Measurements from ENCODE around the gene DDC.
"Not testable (repeated sequence)": the region's sequence is repeated elsewhere in the genome, so short reads cannot be mapped to it uniquely, and the experiment has no call there.

The DDC gene

GRCh38 chr7:50584793-50585408 lies 19.7 kb upstream of the DDC start:
- TF ChIP-seq CTCF (IDR thresholded peaks at IDR 0.05; ENCODE audit: insufficient read depth, low read length, poor library complexity, severe bottlenecking) (no peak), EZH2phosphoT487 (conservative IDR thresholded peaks at IDR 0.05; ENCODE audit: low read length) (no peak)
- Histone ChIP-seq H3K9me3 (ENCODE audit: insufficient read depth, low read length) (no peaks in the 10 kb centered on the region), H3K79me2 (ENCODE audit: insufficient read depth, low read length) (no peaks in the 10 kb centered on the region), H3K9me2 (replicated peaks; ENCODE audit: insufficient read depth, low read length) (no peaks in the 10 kb centered on the region), H3K9ac (ENCODE audit: low read length) (no peak overlapping the region), H3K4me3 (ENCODE audit: insufficient read depth, low read length, poor library complexity, severe bottlenecking) (no peak overlapping the region), H2AFZ (ENCODE audit: low read depth, low read length, severe bottlenecking) (no peak overlapping the region), H3K4me2 (ENCODE audit: low read depth, low read length, poor library complexity, severe bottlenecking) (no peak overlapping the region), H4K20me1 (ENCODE audit: low read depth, low read length) (no peaks in the 10 kb centered on the region), H3K27ac (ENCODE audit: low read depth, low read length) (no peak overlapping the region), H3F3A (ENCODE audit: insufficient read depth) (no peaks in the 10 kb centered on the region), H3K27me3 (ENCODE audit: low read length) (no peaks in the 10 kb centered on the region), H3K36me3 (ENCODE audit: low read length) (no peaks in the 10 kb centered on the region)

- Histone ChIP-seq H4K20me1 (ENCODE audit: low read depth, low read length) (no peaks in the 10 kb centered on the region), H3K4me2 (ENCODE audit: low read depth, low read length, poor library complexity, severe bottlenecking) (no peak overlapping the region), H3K79me2 (ENCODE audit: insufficient read depth, low read length) (no peaks in the 10 kb centered on the region), H3K27me3 (ENCODE audit: low read length) (no peaks in the 10 kb centered on the region), H3K4me3 (ENCODE audit: insufficient read depth, low read length, poor library complexity, severe bottlenecking) (no peak overlapping the region), H3K27ac (ENCODE audit: low read depth, low read length) (no peak overlapping the region), H3K9me3 (ENCODE audit: insufficient read depth, low read length) (no peaks in the 10 kb centered on the region), H3K9me2 (replicated peaks; ENCODE audit: insufficient read depth, low read length) (no peaks in the 10 kb centered on the region), H2AFZ (ENCODE audit: low read depth, low read length, severe bottlenecking) (no peak overlapping the region), H3K9ac (ENCODE audit: low read length) (no peak overlapping the region), H3F3A (ENCODE audit: insufficient read depth) (no peaks in the 10 kb centered on the region), H3K36me3 (ENCODE audit: low read length) (no peaks in the 10 kb centered on the region)
- TF ChIP-seq CTCF (IDR thresholded peaks at IDR 0.05; ENCODE audit: insufficient read depth, low read length, poor library complexity, severe bottlenecking) (no peak), EZH2phosphoT487 (conservative IDR thresholded peaks at IDR 0.05; ENCODE audit: low read length) (no peak)
These were observed 19.2 kb upstream of the DDC start for GRCh38 chr7:50584386-50584785.

GRCh38 chr7:50583295-50583694 lies 18.1 kb upstream of the DDC start:
- not testable (repeated sequence) for H3K27me3 ChIP-seq (ENCODE audit: low read length); H3K4me3 ChIP-seq (ENCODE audit: insufficient read depth, low read length, poor library complexity, severe bottlenecking); H3K79me2 ChIP-seq (ENCODE audit: insufficient read depth, low read length); H2AFZ ChIP-seq (ENCODE audit: low read depth, low read length, severe bottlenecking); H3K9ac ChIP-seq (ENCODE audit: low read length); H3K9me3 ChIP-seq (ENCODE audit: insufficient read depth, low read length); H3K4me2 ChIP-seq (ENCODE audit: low read depth, low read length, poor library complexity, severe bottlenecking); H3F3A ChIP-seq (ENCODE audit: insufficient read depth); H4K20me1 ChIP-seq (ENCODE audit: low read depth, low read length); H3K27ac ChIP-seq (ENCODE audit: low read depth, low read length); H3K9me2 ChIP-seq (replicated peaks; ENCODE audit: insufficient read depth, low read length); H3K36me3 ChIP-seq (ENCODE audit: low read length)

GRCh38 chr7:50582271-50582670 lies 17.1 kb upstream of the DDC start:
- H3K27me3 ChIP-seq (ENCODE audit: low read length); H3K27ac ChIP-seq (ENCODE audit: low read depth, low read length); H3K36me3 ChIP-seq (ENCODE audit: low read length); H3K4me2 ChIP-seq (ENCODE audit: low read depth, low read length, poor library complexity, severe bottlenecking); H2AFZ ChIP-seq (ENCODE audit: low read depth, low read length, severe bottlenecking); H3K4me3 ChIP-seq (ENCODE audit: insufficient read depth, low read length, poor library complexity, severe bottlenecking); H3K9ac ChIP-seq (ENCODE audit: low read length); H3F3A ChIP-seq (ENCODE audit: insufficient read depth); H3K9me2 ChIP-seq (replicated peaks; ENCODE audit: insufficient read depth, low read length); H3K9me3 ChIP-seq (ENCODE audit: insufficient read depth, low read length); H4K20me1 ChIP-seq (ENCODE audit: low read depth, low read length); H3K79me2 ChIP-seq (ENCODE audit: insufficient read depth, low read length): not testable (repeated sequence)

- not testable (repeated sequence) for H3K4me3 ChIP-seq (ENCODE audit: insufficient read depth, low read length, poor library complexity, severe bottlenecking); H4K20me1 ChIP-seq (ENCODE audit: low read depth, low read length); H3K9me2 ChIP-seq (replicated peaks; ENCODE audit: insufficient read depth, low read length); H3K9ac ChIP-seq (ENCODE audit: low read length); H3K27me3 ChIP-seq (ENCODE audit: low read length); H2AFZ ChIP-seq (ENCODE audit: low read depth, low read length, severe bottlenecking); H3K9me3 ChIP-seq (ENCODE audit: insufficient read depth, low read length); H3K79me2 ChIP-seq (ENCODE audit: insufficient read depth, low read length); H3K4me2 ChIP-seq (ENCODE audit: low read depth, low read length, poor library complexity, severe bottlenecking); H3K36me3 ChIP-seq (ENCODE audit: low read length); H3K27ac ChIP-seq (ENCODE audit: low read depth, low read length); H3F3A ChIP-seq (ENCODE audit: insufficient read depth)
These were observed 15.5 kb upstream of the DDC start for GRCh38 chr7:50580666-50581065.
